ENCODE results near the gene PHEX.

GRCh38 chrX:22147214-22147613, 115.1 kb downstream of the PHEX start:
- TF ChIP-seq POLR2AphosphoS5 (IDR thresholded peaks at IDR 0.05; ENCODE audit: low read depth) (no peak), CTCF (conservative IDR thresholded peaks at IDR 0.05; ENCODE audit: low read depth in 2 of 2) (no peak), ZNF331 (CRISPR knock-in tag; IDR thresholded peaks at IDR 0.05; ENCODE audit: low read depth) (no peak), EZH2phosphoT487 (IDR thresholded peaks at IDR 0.05; ENCODE audit: unreplicated experiment) (no peak), JUNB (IDR thresholded peaks at IDR 0.05; ENCODE audit: unreplicated experiment) (no peak), REST (IDR thresholded peaks at IDR 0.05; ENCODE audit: unreplicated experiment) (no peak), CREB1 (CRISPR knock-in tag; IDR thresholded peaks at IDR 0.05; ENCODE audit: low read depth) (no peak), EZH2 (IDR thresholded peaks at IDR 0.05; ENCODE audit: low read depth, unreplicated experiment) (no peak), NANOG (IDR thresholded peaks at IDR 0.05; ENCODE audit: borderline replicate concordance) (no peak)
